Stimulated activated CD8-positive, alpha-beta memory T cell treated with anti-CD3 and anti-CD28 coated beads, Interleukin-12 subunit alpha, Interleukin-12 subunit beta, amount 100 ng/mL, for 24 hours (primary cell): ENCODE measurements around the gene NDST3.

Experiments used
- DNase-seq: peaks from one replicate; pipeline ENCODE4 v3.0.0-alpha.2; 2020; ENCODE audit errors: extremely low read depth

Gene NDST3

DNA sequence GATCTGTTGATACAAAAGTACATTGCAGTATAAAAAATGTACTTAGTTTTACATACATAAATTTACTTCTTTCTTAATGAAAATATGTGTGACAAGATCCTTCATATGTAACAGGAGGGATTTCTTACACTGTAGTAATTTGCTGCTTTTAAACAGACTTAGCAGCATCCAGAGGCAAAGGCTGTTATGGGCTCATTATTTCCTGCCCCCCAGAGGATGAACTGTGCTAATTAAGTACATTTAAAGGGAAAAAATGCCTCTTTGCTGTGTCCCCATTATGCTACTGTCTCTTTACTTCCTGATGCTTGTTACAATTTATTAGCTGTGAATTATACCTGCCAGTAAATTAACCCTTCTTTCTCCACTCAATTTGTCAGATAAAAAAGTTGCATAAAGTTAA, 47.1 kb downstream of the NDST3 start:
- DNase-seq = no peak

DNA sequence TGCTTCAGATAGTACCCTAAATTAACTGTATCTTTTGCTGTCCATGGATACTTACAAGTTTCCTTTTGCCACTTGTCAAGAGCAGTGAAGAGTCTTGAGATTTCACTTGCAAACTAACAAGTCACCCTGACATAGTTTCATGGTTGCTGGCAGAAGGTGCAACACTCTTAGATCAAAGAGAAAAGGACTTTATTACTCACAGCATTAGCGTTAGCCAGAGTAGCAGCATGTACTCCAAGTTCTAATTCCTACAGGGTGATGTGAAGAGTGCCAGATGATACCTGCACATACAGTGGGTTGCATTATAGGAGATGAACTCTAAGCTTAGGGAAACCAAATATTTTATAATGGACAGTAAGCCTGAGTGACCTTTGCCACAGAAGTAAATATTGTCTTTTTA, 47.9 kb downstream of the NDST3 start:
- no peak for DNase-seq

DNA sequence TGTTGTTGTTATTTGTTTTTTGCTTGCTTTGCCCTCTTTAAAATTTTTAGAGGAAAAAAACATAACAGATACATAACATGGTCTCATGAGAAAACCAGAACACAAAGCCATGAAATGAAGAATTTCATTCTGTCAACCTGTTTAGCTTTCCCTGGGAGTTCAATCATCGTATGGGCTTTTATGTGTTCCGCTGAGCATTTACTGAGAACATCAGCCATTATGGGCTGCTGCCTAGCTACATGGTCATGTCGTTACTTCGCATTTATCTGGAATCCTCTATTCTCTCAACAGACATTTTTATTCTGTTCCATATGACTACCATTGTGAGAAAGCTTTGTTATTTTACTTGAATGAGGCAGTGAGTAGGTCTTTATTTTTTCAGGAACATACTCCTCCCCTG, 51.4 kb downstream of the NDST3 start:
- no peak for DNase-seq

DNA sequence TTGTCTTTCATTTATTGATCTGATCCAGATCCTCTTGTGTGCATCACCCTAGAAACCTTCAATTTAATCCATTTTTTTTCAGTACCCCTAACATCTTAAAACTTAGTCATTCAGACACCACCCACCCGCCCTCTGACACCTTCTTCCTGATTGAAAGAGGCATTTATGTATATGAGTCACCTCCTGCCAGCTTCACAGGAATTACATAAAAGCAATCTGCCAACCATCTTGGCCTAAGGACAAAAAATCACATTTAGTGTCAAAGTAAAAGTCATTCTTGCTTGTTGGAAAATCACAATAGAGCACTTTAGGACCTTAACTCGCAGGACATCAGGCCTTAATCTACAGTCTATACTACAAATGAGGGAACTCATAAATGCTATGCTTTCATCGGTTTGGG, 52.1 kb downstream of the NDST3 start:
- no peak for DNase-seq

DNA sequence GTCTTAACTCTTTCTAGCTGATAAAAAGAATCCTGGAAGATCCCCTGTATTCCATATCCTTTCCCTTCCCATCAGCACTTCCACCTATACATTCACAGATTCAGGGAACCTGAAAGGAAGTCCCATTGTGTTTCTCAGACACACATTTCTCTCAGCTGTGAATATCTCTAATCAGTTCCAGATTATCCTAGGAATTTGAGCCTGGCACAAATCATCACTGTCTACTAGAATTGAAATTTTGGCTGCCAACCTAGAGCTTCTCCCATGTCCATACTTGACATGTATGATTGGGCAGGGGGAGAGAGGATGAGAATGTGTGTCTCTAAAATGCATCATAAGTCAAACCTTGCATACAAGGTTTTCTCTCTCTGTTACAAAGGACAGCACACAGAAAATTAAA, 53.1 kb downstream of the NDST3 start:
- no peak for DNase-seq

DNA sequence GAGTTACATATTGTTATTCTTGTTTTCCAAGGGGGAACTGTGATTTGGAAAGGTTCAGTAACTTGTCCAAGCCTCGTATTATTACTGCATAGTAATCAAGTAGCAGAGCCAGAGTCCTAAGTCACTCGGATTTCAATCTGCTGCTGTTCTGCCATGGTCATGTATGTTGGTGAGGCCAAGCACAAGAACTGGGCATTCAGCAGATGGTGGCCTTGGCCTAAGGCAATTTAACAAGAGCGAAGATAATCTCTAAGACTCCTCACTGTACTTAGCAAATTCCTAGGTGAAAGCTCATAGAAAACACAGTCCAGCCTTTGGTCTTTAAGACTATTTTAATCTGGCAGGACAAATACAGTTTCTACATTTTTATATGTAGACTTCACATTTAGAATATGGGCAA, 64.8 kb downstream of the NDST3 start:
- DNase-seq = no peak

DNA sequence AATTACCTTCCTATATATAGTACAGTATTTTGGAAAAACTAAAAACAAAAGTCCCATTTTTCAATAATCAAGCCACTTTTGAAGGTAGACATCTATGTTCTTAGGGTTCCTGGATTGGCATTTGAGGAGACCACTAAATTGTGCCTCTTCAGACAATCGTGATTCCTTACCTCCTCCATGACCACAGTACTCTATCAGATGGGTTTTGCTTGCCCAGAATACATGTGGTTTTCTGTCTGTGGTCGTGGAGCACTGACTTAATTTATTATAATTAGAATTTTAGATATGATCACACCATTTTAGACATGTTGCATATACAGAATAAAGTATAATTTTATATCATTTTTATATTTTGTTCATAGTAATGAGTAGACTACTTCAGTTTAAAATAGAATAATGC, 67.9 kb downstream of the NDST3 start:
- DNase-seq = no peak

DNA sequence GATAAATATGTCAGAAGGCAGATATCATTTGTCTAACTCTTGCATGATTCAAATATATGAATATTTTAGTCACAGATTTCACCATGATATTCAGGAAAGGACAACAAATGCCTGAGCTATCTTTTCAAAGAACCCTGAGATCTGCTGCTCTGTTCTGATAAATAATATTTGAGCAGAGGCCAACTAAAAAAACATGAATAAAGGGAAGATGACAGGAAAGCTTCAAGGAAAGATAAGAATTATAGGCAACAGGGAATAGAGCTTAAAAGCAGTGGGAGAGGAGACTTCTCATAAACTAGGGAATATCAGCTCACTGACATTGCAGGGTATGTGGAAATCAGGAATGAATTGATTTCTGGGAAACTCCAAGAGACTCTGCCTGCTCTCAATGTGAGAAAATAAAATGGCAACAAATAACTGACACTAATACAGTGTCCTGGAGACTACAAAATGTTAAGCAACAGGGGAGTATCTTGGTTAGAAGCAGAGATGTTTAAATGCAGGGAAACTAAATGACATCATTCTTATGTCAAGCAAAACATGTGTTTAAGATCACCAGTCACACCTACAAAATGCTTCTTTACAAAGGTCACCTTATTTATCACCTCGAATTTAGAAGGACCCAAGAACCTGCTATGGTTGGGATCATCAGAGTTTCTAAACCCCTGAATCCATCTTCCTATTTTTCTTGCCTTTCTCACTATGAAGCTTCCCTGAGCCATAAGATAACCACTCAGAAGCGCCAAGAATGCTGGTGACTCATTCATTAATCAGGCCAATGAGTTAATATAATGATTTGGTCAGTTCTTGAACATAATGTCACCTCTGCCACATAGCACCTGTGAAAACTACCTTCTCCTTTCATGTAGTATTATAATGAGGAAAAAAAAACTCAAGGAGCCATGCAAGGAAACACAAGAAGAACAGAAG, 78.1 kb downstream of the NDST3 start:
- DNase-seq = no peak

DNA sequence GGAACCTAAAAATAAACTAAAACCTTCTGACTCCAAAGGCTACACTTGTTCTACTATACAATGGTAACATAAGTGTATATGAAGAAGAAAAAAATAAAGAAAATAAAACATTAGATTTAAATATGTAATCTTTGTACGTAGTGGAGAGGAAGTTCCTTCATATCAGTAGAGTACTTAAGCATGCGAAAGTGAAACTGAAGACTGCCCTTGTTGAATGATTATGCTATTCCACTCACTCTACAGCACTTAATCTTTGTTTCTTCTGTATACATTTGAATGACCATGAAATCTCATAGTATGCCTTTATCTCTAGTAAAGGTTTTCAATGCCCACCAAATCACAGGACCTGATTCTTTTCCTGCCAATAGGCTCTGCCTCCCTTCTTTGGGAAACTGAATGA, 78.9 kb downstream of the NDST3 start:
- DNase-seq = no peak

DNA sequence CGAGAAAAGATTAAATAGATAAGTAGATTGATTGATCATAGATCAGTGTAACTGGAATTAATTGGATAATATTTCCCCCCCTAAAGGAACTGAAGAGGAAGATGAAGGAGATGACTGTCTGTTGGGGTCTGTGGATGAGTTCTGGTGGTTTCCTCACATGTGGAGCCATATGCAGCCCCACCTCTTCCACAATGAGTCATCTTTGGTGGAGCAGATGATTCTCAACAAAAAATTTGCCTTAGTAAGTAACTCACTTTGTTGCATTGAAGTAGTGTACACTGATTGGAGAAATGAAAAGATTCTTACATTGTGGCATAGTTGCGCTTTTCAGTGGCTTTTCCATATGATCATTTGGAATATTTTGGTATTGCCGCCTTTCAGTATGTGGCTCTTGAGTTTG, 80.4 kb downstream of the NDST3 start:
- no peak for DNase-seq

DNA sequence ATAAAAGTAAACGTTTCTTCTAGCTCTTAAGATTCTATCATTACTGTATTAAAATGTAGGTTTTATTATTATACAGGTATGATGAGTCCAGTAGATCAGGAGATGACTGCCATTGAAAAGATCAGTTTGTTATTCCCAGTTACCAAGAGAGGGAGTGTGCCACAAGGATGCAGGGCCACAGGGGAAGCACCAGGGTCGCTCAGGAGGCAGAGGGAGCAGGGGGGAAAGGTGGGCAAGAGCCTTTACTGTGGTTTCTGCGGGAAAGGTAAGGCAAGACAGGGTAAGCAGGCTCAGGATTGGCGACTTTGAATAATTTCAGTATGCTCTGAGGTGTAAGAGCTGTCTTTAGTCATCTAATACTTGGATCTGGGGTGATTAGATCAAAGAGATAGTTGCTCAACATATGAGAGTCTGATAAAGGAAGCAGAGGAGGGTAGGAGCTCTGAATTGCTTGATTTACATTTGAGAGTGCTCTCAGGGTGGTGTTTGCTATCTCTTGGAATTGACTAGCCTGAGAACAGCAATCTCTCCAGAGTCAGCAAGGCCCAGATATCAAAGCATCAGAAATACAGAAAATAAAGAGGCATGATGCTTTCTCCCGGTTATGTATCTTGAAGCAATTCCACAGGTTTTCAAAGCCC, 86.0 kb downstream of the NDST3 start:
- DNase-seq = no peak

DNA sequence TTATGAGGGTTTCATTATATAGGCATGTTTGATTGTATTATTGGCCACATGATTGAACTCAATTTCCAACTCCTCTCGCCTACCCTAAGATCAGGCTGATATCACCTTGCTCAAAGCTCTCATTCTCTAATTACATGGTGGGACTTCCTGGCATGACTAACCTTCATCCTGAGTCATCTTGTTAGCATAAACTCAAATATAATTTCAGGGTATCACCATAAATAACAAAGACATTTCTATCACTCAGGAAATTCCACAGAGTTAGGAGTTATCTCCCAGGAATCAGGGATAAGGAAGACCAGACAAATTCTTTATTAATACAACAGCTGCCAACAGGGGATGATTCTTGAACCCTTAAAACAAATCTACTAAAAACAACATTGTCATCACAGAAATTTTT, 90.7 kb downstream of the NDST3 start:
- no peak for DNase-seq

DNA sequence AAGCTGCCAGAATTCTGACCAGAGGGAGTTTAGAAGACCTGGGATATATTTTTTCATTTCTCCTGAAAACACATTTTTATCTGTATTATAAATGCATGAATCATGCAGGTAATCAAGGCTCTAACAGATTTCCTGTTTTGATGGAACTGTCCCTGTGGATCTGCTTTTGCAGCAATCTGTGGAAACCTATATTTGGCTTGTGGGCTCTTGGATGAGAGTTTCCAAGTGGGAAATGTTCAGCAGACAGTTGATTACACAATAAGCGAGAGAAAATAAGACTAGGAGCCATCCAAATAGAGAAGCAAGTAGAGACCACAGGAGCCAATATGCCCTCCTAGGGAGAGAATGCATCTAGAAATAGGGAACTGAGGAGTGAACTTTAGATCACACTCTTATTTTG, 105.0 kb downstream of the NDST3 start:
- no peak for DNase-seq

DNA sequence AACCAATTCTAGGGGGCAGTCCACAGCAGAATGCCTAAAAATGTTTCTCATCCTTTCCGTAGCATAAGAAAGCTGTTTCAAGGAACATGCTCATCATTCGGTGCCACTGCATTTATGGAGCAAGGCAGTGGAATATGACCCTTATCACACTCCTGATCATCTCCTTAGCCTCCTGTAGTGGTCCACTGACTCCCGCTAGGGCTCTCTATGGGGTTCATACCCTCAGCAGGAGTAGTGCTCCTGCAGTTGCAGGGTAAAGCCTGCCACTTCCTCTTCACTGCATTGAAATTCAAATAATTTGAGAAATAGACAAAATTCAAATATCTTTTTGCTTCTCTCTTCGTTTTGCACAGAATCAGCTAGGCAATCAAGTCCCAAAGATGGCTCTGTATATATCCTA, 107.0 kb downstream of the NDST3 start:
- no peak for DNase-seq

DNA sequence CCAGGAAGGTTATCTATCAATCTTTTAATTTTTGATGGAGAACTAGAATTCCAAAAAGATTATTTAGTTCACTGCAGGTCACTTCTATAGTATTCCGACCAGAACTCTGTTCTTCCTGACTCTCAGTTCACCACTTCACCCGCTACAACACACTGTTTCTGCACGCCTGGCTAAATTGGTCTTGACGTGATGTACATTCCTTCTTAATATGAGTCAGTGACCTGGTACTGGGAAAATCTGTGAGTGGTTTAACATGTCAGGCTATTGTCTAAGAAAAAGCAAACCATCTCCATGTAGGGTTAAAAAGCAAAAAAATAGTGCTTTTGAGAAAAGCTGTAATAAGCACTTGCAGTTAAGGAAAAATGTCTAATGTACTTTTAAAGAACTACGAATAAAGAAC, 120.4 kb downstream of the NDST3 start:
- DNase-seq = no peak

DNA sequence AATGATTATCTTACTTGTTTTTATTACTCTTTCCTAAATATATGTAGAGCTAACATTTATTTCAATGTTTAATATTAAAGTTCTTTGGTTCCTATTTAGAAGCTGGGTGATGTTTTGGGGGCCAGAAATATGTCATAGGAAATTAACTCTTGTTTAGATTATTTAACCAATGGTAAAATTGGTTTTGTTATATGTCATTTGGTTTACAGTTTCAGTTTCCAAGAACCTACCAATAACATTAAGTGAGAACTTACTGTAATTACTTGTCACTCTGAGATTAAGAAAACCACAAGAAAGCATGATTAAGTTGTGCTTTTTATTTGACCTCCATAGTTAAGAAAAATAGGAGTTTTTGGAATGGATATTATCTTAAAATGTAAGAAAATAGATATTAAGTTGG, 121.2 kb downstream of the NDST3 start:
- DNase-seq = no peak

DNA sequence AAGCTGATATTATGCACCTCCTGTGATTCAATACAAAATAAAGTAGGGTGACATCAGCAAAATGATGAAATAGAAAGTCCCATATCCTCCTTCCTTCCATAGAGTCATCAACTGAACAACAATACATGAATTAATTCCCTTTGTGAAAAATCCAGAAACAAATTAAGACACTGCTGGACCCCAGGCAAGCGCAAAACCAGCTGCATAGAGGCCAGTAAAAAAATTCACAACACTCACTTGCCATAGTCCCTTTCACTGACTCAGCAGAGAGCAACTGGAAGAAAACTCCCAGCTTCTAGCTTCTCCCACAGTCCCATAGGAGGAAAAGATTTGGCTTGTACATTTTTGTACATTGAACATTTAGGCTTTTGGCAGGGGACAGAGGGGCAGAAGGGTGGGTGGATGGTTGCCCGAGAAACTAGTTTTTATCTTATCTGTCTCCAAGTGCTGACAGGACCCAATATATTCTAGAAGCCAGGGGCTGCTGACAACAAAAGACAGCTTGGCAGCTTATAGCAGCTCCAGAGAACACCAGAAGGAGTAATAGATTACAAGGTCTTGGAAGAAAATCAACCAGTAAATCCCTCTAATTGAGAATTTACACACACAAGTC, 124.6 kb downstream of the NDST3 start:
- no peak for DNase-seq

DNA sequence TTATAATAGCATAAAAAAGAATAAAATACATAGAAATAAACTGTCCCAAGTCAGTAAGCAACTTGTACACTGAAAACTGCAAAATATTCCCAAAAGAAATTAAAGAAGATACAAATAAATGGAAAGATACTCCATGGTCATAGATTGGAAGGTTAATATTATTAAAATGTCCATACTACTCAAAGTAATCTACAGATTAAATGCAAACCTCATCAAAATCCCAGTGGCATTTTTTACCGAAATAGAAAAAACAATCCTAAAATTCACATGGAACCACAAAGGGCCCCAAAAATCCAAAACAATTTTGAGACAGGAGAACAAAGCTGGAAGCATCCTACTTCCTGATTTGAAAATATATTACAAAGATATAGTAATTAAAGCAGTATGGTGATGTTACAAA, 133.0 kb downstream of the NDST3 start:
- DNase-seq = no peak

DNA sequence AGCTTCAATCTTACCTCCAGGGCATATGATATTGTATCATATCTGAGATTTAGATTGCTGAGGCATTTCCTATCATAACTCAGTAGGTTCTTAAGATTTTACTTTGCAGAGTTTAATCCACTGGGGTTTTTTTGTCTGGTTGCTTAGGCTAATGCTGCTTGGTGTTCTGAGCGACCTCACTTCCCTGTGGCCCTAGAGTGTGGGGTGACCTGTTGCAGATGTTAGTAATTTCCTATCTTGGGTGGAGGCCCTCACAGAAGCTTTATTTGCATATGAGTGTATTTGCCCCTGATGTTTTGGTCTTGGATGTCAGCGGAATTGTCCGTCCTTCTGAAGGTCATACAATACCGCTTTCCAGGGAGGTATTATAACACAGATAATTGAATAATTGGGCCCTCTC, 137.1 kb downstream of the NDST3 start:
- DNase-seq = no peak

DNA sequence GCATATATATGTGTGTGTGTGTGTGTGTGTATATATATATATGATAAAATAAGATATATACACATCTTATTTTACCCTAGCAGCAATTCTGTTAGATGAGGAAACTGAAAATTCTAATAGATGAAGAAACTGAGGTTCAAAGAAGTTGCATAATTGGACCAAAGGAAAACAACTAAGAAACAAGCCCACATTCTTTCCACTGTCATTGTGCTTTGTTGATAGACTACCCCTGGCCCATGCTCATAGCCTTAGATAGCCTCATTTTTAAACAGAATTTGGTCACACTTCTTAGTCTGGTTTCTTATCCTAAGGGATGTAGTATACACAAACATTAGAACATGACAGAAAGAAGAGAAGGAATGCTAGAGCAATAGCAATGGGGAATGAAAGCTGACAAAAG, 138.8 kb downstream of the NDST3 start:
- no peak for DNase-seq

DNA sequence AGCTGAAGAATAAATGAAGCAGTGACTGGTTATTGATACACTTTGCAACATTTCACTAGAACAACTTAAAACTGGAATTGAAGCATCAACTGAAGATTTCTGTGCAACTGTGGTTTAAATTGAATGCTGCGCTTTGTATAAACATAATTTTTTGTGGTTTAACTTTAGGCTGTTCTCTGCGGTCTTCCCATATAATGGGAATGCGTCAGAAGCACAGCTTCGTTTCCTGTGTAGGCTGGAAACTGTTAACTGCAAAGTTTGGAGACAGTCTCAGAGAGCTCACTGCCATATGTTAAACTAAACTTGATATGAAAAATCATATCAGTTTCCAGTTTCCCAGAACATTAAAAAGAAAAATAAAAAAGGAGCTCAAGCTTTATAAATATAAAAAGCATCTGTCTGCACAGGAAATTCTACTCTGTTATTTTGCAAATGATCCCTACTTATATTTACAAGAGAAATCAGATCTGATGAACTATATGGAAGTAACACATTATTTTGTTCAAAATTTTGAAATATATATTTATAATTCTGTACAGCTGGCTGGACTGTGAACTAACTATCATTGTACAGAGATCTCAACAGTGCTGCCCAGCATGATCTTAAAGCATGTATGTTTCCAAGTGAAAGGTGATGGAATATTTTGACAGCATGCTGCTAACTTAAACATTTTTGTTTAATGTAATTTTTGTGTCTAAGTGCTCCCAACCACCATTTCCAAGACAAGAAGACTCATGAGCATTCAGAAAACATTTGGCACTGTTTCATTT, 139.9 kb downstream of the NDST3 start:
- DNase-seq = no peak

DNA sequence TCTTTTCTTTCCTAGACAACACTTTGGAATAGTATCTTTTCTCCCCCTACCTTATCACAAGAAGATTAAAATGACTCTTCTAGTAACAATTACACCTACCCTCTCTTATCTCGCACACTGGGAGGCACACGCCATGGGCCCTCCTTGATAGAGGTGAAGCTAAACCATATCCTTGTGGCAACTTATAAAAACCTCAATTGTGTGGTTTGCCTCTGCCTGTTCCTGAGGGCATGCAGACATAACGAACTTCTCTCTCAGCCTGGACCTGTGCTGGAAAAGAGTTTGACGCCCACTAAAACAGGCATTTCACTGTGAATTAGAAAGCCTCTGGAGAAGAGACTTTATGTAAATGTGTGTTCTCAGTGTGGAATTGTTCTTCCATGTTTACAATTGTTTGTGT, 141.2 kb downstream of the NDST3 start:
- no peak for DNase-seq
